GM23338 (cell line): ENCODE results near the gene HTR2B.

Experiments used
- CREB1 ChIP-seq: fragments of 250-450 bp; sonication (Bioruptor Pico); IDR thresholded peaks from 2 replicates; pipeline ENCODE4 v1.5.0; 2020; ENCODE audit warnings: low read depth, mild to moderate bottlenecking, moderate library complexity
- CTCF ChIP-seq, 2 experiments: fragments of 200-600 bp in 1 of 2; sonication (generic) in 1 of 2; conservative IDR thresholded peaks; 2 replicates each; pipeline versions ENCODE4 v1.5.1 to v1.6.1; 2016 to 2017; ENCODE audit warnings: antibody characterized with exemption in 2 of 2, low read depth in 2 of 2, mild to moderate bottlenecking in 2 of 2, moderate library complexity in 1 of 2
- ETS1 ChIP-seq: IDR thresholded peaks from 2 replicates; pipeline ENCODE4 v1.6.1; 2016; ENCODE audit warnings: antibody characterized with exemption
- EZH2 ChIP-seq: fragments of 200-600 bp; sonication (generic); IDR thresholded peaks from one replicate; pipeline ENCODE4 v1.8.0; 2017; ENCODE audit warnings: antibody characterized with exemption, mild to moderate bottlenecking, low read depth; ENCODE audit not compliant: unreplicated experiment
- NANOG ChIP-seq: IDR thresholded peaks from 2 replicates; pipeline ENCODE4 v1.6.1; 2016; ENCODE audit warnings: antibody characterized with exemption, borderline replicate concordance
- POLR2AphosphoS5 ChIP-seq: IDR thresholded peaks from 2 replicates; pipeline ENCODE4 v1.6.1; 2016; ENCODE audit warnings: antibody characterized with exemption, low read depth
- REST ChIP-seq: IDR thresholded peaks from one replicate; pipeline ENCODE4 v1.6.1; 2018; ENCODE audit warnings: antibody characterized with exemption; ENCODE audit not compliant: unreplicated experiment
- ZNF114 ChIP-seq: fragments of 250-450 bp; sonication (Bioruptor Pico); IDR thresholded peaks from 2 replicates; pipeline ENCODE4 v1.5.0; 2020; ENCODE audit warnings: mild to moderate bottlenecking, moderate library complexity
- ZNF331 ChIP-seq: fragments of 250-450 bp; sonication (Bioruptor Pico); IDR thresholded peaks from 2 replicates; pipeline ENCODE4 v1.5.0; 2020; ENCODE audit warnings: low read depth, mild to moderate bottlenecking, moderate library complexity

GRCh38 chr2:231094736-231095346, 30.0 kb downstream of the HTR2B start:
- TF ChIP-seq CREB1 (no peak), CTCF (conservative IDR thresholded peaks at IDR 0.05; ENCODE audit: low read depth in 2 of 2) (no peak), POLR2AphosphoS5 (no peak), REST (no peak), EZH2 (no peak), ETS1 (no peak), NANOG (no peak), ZNF114 (CRISPR knock-in tag) (no peak), ZNF331 (CRISPR knock-in tag) (no peak)
